NOMO-1 (cell line): ENCODE results near the gene CLPX.
"Not testable (repeated sequence)": the region's sequence is repeated elsewhere in the genome, so short reads cannot be mapped to it uniquely, and the experiment has no call there.

ENCODE experiments used
- DNase-seq, 2 experiments: peaks; one replicate each; lab custom pipeline; 2025; ENCODE audit not compliant: unreplicated experiment in 2 of 2; lab: John Stamatoyannopoulos, UW

CLPX gene

GRCh38 chr15:65106011-65106590 lies 79.0 kb downstream of the CLPX start:
- no peak for DNase-seq

GRCh38 chr15:65105038-65105437 lies 80.1 kb downstream of the CLPX start:
- no peak for DNase-seq

- DNase-seq = no peak
Measured at GRCh38 chr15:65102912-65103311, 82.2 kb downstream of the CLPX start.

- no peak for DNase-seq
Measured at GRCh38 chr15:65101891-65102708, 83.0 kb downstream of the CLPX start.

- DNase-seq = peak in 1 of 2 experiments; percentile 63
Measured at GRCh38 chr15:65101411-65101890, 83.7 kb downstream of the CLPX start.

- DNase-seq = no peak
Measured at GRCh38 chr15:65100442-65100841, 84.7 kb downstream of the CLPX start.

- DNase-seq = not testable (repeated sequence)
Measured at GRCh38 chr15:65099801-65100200, 85.3 kb downstream of the CLPX start.

- DNase-seq = no peak
Measured at GRCh38 chr15:65099336-65099735, 85.8 kb downstream of the CLPX start.
